ENCODE results near the gene CRYGC.

The CRYGC gene

GRCh38 chr2:208097313-208097712 is 32.3 kb downstream of the CRYGC start:
- Histone ChIP-seq H3K4me2 (ENCODE audit: insufficient read depth, low read length, poor library complexity, severe bottlenecking) (no peak overlapping the region), H3K23ac (ENCODE audit: low read depth, low read length, poor library complexity) (no peak overlapping the region), H3K27me3 (ENCODE audit: control insufficient read depth in 3 of 3, insufficient read depth in 3 of 3, low read depth in 1 of 3, low read length in 3 of 3) (no peaks in the 10 kb centered on the region), H3K79me1 (ENCODE audit: low read depth, low read length) (no peaks in the 10 kb centered on the region), H4K8ac (ENCODE audit: low read depth, low read length) (no peak overlapping the region), H3K9ac (ENCODE audit: low read depth, low read length, poor library complexity) (no peak overlapping the region), H3K36me3 (replicated peaks in 1 of 2; ENCODE audit: control insufficient read depth in 2 of 2, insufficient read depth in 2 of 2, low read length in 2 of 2) (no peaks in the 10 kb centered on the region), H3K27ac (replicated peaks; ENCODE audit: low read length) (no peak overlapping the region), H3K14ac (ENCODE audit: low read length) (no peak overlapping the region), H3K9me3 (replicated peaks in 1 of 2; ENCODE audit: control insufficient read depth in 2 of 2, insufficient read depth in 1 of 2, low read depth in 1 of 2, low read length in 2 of 2) (no peaks in the 10 kb centered on the region), H2BK120ac (ENCODE audit: low read depth, low read length) (no peak overlapping the region), H2BK12ac (ENCODE audit: low read length) (no peak overlapping the region), H3K18ac (ENCODE audit: low read length) (no peak overlapping the region), H2AK5ac (ENCODE audit: low read depth, low read length) (no peak overlapping the region), H2BK5ac (ENCODE audit: low read length) (no peak overlapping the region), H2BK15ac (ENCODE audit: low read length) (no peak overlapping the region), H4K91ac (ENCODE audit: low read depth, low read length, poor library complexity) (no peak overlapping the region), H3K4ac (ENCODE audit: low read length) (no peak overlapping the region), H2AFZ (ENCODE audit: low read length) (no peak overlapping the region), H3K4me3 (ENCODE audit: low read length in 2 of 2) (no peak overlapping the region), H3K4me1 (ENCODE audit: control insufficient read depth in 2 of 2, insufficient read depth in 1 of 2, low read depth in 1 of 2, low read length in 2 of 2) (peaks cover 0 to 2% of the 10 kb centered on the region in 2 donors)
- DNase-seq (ENCODE audit: low spot score): no peak
- WGBS, 2 donors (ENCODE audit: extremely low coverage in 2 of 2, insufficient read length in 2 of 2, insufficient replicate concordance in 1 of 2): no CpG with 5 or more reads among the region's 3 CpGs

DNA sequence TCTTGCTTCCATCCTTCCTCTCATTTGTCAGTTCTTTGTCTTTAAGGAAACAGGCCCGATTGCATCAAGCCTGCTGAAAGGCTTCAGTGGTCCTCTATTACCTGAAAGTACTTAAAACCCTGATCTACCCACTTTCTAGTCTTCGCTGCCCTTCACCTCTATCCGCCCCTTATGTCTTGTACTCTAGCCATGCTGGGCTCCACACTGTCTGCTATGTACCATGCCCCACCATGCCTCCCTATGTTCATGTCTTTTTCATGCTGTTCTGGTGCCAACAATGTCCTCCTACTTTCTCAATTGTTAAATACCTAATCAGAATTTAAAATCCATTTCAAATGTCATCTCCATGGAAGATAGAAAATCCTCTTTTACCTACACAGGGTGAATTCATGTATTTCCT is 33.5 kb downstream of the CRYGC start:
- H3K27ac ChIP-seq (replicated peaks; ENCODE audit: low read length): no peak overlapping the region
- H3K4me1 ChIP-seq (ENCODE audit: control insufficient read depth in 2 of 2, insufficient read depth in 1 of 2, low read depth in 1 of 2, low read length in 2 of 2): peaks cover 0 to 2% of the 10 kb centered on the region in 2 donors
- no peak overlapping the region for H3K18ac ChIP-seq (ENCODE audit: low read length)
- H3K23ac ChIP-seq (ENCODE audit: low read depth, low read length, poor library complexity): no peak overlapping the region
- H2BK120ac ChIP-seq (ENCODE audit: low read depth, low read length): no peak overlapping the region
- no peak for DNase-seq (ENCODE audit: low spot score)
- H3K36me3 ChIP-seq (replicated peaks in 1 of 2; ENCODE audit: control insufficient read depth in 2 of 2, insufficient read depth in 2 of 2, low read length in 2 of 2): no peaks in the 10 kb centered on the region
- H2BK15ac ChIP-seq (ENCODE audit: low read length): no peak overlapping the region
- H3K4me3 ChIP-seq (ENCODE audit: low read length in 2 of 2): no peak overlapping the region
- peaks cover 0 to 2% of the 10 kb centered on the region in 2 donors for H3K9me3 ChIP-seq (replicated peaks in 1 of 2; ENCODE audit: control insufficient read depth in 2 of 2, insufficient read depth in 1 of 2, low read depth in 1 of 2, low read length in 2 of 2)
- no peak overlapping the region for H2BK12ac ChIP-seq (ENCODE audit: low read length)
- H4K8ac ChIP-seq (ENCODE audit: low read depth, low read length): no peak overlapping the region
- H2AK5ac ChIP-seq (ENCODE audit: low read depth, low read length): no peak overlapping the region
- H4K91ac ChIP-seq (ENCODE audit: low read depth, low read length, poor library complexity): no peak overlapping the region
- H3K27me3 ChIP-seq (ENCODE audit: control insufficient read depth in 3 of 3, insufficient read depth in 3 of 3, low read depth in 1 of 3, low read length in 3 of 3): no peaks in the 10 kb centered on the region
- H2AFZ ChIP-seq (ENCODE audit: low read length): no peak overlapping the region
- no peak overlapping the region for H3K4ac ChIP-seq (ENCODE audit: low read length)
- no peak overlapping the region for H3K14ac ChIP-seq (ENCODE audit: low read length)
- no peaks in the 10 kb centered on the region for H3K79me1 ChIP-seq (ENCODE audit: low read depth, low read length)
- H3K9ac ChIP-seq (ENCODE audit: low read depth, low read length, poor library complexity): no peak overlapping the region
- no peak overlapping the region for H2BK5ac ChIP-seq (ENCODE audit: low read length)
- H3K4me2 ChIP-seq (ENCODE audit: insufficient read depth, low read length, poor library complexity, severe bottlenecking): no peak overlapping the region
- no CpG with 5 or more reads among the region's 3 CpGs for WGBS, 2 donors (ENCODE audit: extremely low coverage in 2 of 2, insufficient read length in 2 of 2, insufficient replicate concordance in 1 of 2)

DNA sequence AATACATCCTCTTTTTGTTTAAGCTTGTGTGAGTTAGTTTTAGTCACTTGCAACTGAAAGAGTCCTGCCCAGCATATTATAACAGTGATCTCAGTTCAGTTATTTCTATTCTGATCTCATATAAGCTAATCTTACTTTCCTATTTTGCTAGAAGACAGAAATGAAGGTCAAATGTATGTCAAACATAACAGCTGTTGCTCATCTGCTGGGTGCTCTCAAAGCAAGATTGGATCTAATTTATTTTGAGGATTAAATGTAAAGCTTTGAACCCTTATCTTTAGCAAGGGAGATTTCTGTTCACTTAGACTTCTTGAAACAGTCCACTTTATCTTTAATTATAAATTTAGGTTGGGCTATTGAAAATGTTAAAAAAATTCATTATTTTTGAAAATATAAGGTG is 36.5 kb downstream of the CRYGC start:
- no peak overlapping the region for H2BK120ac ChIP-seq (ENCODE audit: low read depth, low read length)
- H3K27ac ChIP-seq (replicated peaks; ENCODE audit: low read length): no peak overlapping the region
- no peaks in the 10 kb centered on the region for H3K79me1 ChIP-seq (ENCODE audit: low read depth, low read length)
- no peak overlapping the region for H2BK5ac ChIP-seq (ENCODE audit: low read length)
- H2BK12ac ChIP-seq (ENCODE audit: low read length): no peak overlapping the region
- no peak overlapping the region for H2BK15ac ChIP-seq (ENCODE audit: low read length)
- no peak overlapping the region for H3K23ac ChIP-seq (ENCODE audit: low read depth, low read length, poor library complexity)
- no peak overlapping the region for H3K4ac ChIP-seq (ENCODE audit: low read length)
- H4K8ac ChIP-seq (ENCODE audit: low read depth, low read length): no peak overlapping the region
- H3K18ac ChIP-seq (ENCODE audit: low read length): no peak overlapping the region
- peaks cover 0 to 2% of the 10 kb centered on the region in 2 donors for H3K9me3 ChIP-seq (replicated peaks in 1 of 2; ENCODE audit: control insufficient read depth in 2 of 2, insufficient read depth in 1 of 2, low read depth in 1 of 2, low read length in 2 of 2)
- no peak overlapping the region for H3K14ac ChIP-seq (ENCODE audit: low read length)
- H3K4me1 ChIP-seq (ENCODE audit: control insufficient read depth in 2 of 2, insufficient read depth in 1 of 2, low read depth in 1 of 2, low read length in 2 of 2): peaks cover 0 to 2% of the 10 kb centered on the region in 2 donors
- no peak overlapping the region for H3K4me3 ChIP-seq (ENCODE audit: low read length in 2 of 2)
- H3K9ac ChIP-seq (ENCODE audit: low read depth, low read length, poor library complexity): no peak overlapping the region
- H3K27me3 ChIP-seq (ENCODE audit: control insufficient read depth in 3 of 3, insufficient read depth in 3 of 3, low read depth in 1 of 3, low read length in 3 of 3): no peaks in the 10 kb centered on the region
- no peak overlapping the region for H2AFZ ChIP-seq (ENCODE audit: low read length)
- no peak for DNase-seq (ENCODE audit: low spot score)
- H4K91ac ChIP-seq (ENCODE audit: low read depth, low read length, poor library complexity): no peak overlapping the region
- no peak overlapping the region for H2AK5ac ChIP-seq (ENCODE audit: low read depth, low read length)
- H3K4me2 ChIP-seq (ENCODE audit: insufficient read depth, low read length, poor library complexity, severe bottlenecking): no peak overlapping the region
- H3K36me3 ChIP-seq (replicated peaks in 1 of 2; ENCODE audit: control insufficient read depth in 2 of 2, insufficient read depth in 2 of 2, low read length in 2 of 2): no peaks in the 10 kb centered on the region

DNA sequence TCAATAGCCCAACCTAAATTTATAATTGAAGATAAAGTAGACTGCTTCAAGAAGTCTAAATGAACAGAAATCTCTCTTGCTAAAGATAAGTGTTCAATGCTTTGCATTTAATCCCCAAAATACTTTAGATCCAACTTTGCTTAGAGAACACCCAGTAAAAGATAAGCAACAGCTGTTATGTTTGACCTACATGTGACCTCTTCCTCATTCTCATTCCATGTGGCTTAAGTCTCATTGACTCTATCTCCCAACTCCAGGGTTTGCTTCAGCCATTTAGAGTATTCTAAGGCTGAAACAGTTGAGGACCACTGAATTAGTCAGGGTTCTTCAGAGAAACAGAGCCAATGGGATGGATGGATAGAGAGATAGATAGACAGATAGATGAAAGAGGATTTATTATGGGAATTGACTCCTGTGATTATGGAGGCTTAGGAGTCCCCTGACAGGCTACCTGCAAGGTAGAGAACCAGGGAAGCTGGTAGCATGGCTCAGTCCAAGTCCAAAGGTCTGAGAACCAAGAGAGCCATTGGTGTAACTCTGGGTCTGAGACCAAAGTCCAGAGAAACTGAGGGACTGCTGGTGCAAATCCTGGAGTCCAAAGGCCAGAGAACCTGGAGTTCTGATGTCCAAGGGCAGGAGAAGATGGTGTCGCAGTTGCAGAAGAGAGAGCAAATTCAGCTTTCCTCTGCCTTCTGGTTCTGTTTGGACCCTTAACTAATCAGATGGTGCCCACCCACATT is 37.4 kb downstream of the CRYGC start:
- H3K36me3 ChIP-seq (replicated peaks in 1 of 2; ENCODE audit: control insufficient read depth in 2 of 2, insufficient read depth in 2 of 2, low read length in 2 of 2): no peaks in the 10 kb centered on the region
- no peak overlapping the region for H2BK12ac ChIP-seq (ENCODE audit: low read length)
- H2BK120ac ChIP-seq (ENCODE audit: low read depth, low read length): no peak overlapping the region
- no peaks in the 10 kb centered on the region for H3K79me1 ChIP-seq (ENCODE audit: low read depth, low read length)
- H3K14ac ChIP-seq (ENCODE audit: low read length): no peak overlapping the region
- H3K27ac ChIP-seq (replicated peaks; ENCODE audit: low read length): no peak overlapping the region
- no peak overlapping the region for H2AFZ ChIP-seq (ENCODE audit: low read length)
- no peak overlapping the region for H3K4me2 ChIP-seq (ENCODE audit: insufficient read depth, low read length, poor library complexity, severe bottlenecking)
- H4K91ac ChIP-seq (ENCODE audit: low read depth, low read length, poor library complexity): no peak overlapping the region
- no peak overlapping the region for H2BK15ac ChIP-seq (ENCODE audit: low read length)
- H3K18ac ChIP-seq (ENCODE audit: low read length): no peak overlapping the region
- peaks cover 0 to 2% of the 10 kb centered on the region in 2 donors for H3K4me1 ChIP-seq (ENCODE audit: control insufficient read depth in 2 of 2, insufficient read depth in 1 of 2, low read depth in 1 of 2, low read length in 2 of 2)
- H3K4ac ChIP-seq (ENCODE audit: low read length): no peak overlapping the region
- H3K23ac ChIP-seq (ENCODE audit: low read depth, low read length, poor library complexity): no peak overlapping the region
- no CpG with 5 or more reads among the region's 1 CpG for WGBS, 2 donors (ENCODE audit: extremely low coverage in 2 of 2, insufficient read length in 2 of 2, insufficient replicate concordance in 1 of 2)
- no peak overlapping the region for H2AK5ac ChIP-seq (ENCODE audit: low read depth, low read length)
- H3K4me3 ChIP-seq (ENCODE audit: low read length in 2 of 2): no peak overlapping the region
- H3K9me3 ChIP-seq (replicated peaks in 1 of 2; ENCODE audit: control insufficient read depth in 2 of 2, insufficient read depth in 1 of 2, low read depth in 1 of 2, low read length in 2 of 2): peaks cover 0 to 2% of the 10 kb centered on the region in 2 donors
- no peak for DNase-seq (ENCODE audit: low spot score)
- H3K9ac ChIP-seq (ENCODE audit: low read depth, low read length, poor library complexity): no peak overlapping the region
- no peaks in the 10 kb centered on the region for H3K27me3 ChIP-seq (ENCODE audit: control insufficient read depth in 3 of 3, insufficient read depth in 3 of 3, low read depth in 1 of 3, low read length in 3 of 3)
- H4K8ac ChIP-seq (ENCODE audit: low read depth, low read length): no peak overlapping the region
- H2BK5ac ChIP-seq (ENCODE audit: low read length): no peak overlapping the region

Data from neuronal stem cell (in vitro differentiated cells).